OCI-LY1 (cell line): Measurements from ENCODE around the gene CTU1.

ENCODE experiments used
- CTCF ChIP-seq: fragments of 200-600 bp; sonication (generic), shearing (Covaris generic); IDR thresholded peaks from 2 replicates; pipeline ENCODE4 v1.5.1; 2017; ENCODE audit warnings: mild to moderate bottlenecking, antibody characterized with exemption, low read length, moderate library complexity, mixed read lengths
- EZH2 ChIP-seq: fragments of 200-600 bp; sonication (generic), shearing (Covaris generic); IDR thresholded peaks from 2 replicates; pipeline ENCODE4 v1.8.0; 2017; ENCODE audit warnings: borderline replicate concordance, mixed run types, mild to moderate bottlenecking, antibody characterized with exemption, low read length, moderate library complexity, mixed read lengths

GRCh38 chr19:51120160-51120559 is 12.0 kb upstream of the CTU1 start:
- TF ChIP-seq CTCF (no peak), EZH2 (no peak)
